WTC11 (cell line): ENCODE results near the gene PRKCE. TPM values are rescaled to one million over a fixed set of nuclear protein-coding genes. Genes with fewer than 3 reads are reported as not detected.

ENCODE experiments used
- ATAC-seq: fragments of 200-7000 bp; cut with Tn5 transposase; 2 replicates; pipeline ENCODE4 v1.10.0; 2021; ENCODE audit warnings: mild to moderate bottlenecking, moderate library complexity
- CTCF ChIA-PET: fragments of 300-600 bp; sonication (Branson Sonifier 250); formaldehyde crosslinking; loops from one replicate; lab custom pipeline; 2021; ENCODE audit warnings: antibody characterized with exemption; lab: Charles Lee
- POLR2A ChIA-PET: fragments of 350-600 bp; sonication (Branson Sonifier 250); formaldehyde crosslinking; loops from one replicate; lab custom pipeline; 2021; ENCODE audit warnings: antibody characterized with exemption; lab: Charles Lee
- DNase-seq: peaks from one replicate; pipeline ENCODE4 v3.0.0; 2021; ENCODE audit warnings: low spot score
- H3K27ac Mint-ChIP-seq: 2 replicates; pipeline ENCODE4 v1.8.0; 2021; ENCODE audit warnings: mixed read lengths
- H3K27me3 Mint-ChIP-seq: 2 replicates; pipeline ENCODE4 v1.8.0; 2021; ENCODE audit warnings: low read depth, mild to moderate bottlenecking, moderate library complexity, mixed read lengths
- H3K36me3 Mint-ChIP-seq: 2 replicates; pipeline ENCODE4 v1.8.0; 2021; ENCODE audit warnings: mixed read lengths
- H3K4me1 Mint-ChIP-seq: 2 replicates; pipeline ENCODE4 v1.8.0; 2022; ENCODE audit warnings: mixed read lengths
- H3K4me3 Mint-ChIP-seq: 2 replicates; pipeline ENCODE4 v1.8.0; 2021; ENCODE audit warnings: mild to moderate bottlenecking, moderate library complexity, mixed read lengths
- H3K9me3 Mint-ChIP-seq: 2 replicates; pipeline ENCODE4 v1.8.0; 2021; ENCODE audit warnings: mixed read lengths
- AR ChIP-seq: fragments of 250-450 bp; sonication (Bioruptor Pico); IDR thresholded peaks from 2 replicates; pipeline ENCODE4 v1.9.0; 2021; ENCODE audit warnings: mild to moderate bottlenecking
- ATF2 ChIP-seq: sonication (generic); formaldehyde crosslinking; IDR thresholded peaks from 2 replicates; pipeline ENCODE4 v1.8.1; 2022; ENCODE audit warnings: low read depth, missing genetic modification reagents, borderline replicate concordance
- CBFB ChIP-seq: sonication (generic); formaldehyde crosslinking; IDR thresholded peaks from 2 replicates; pipeline ENCODE4 v1.8.1; 2022; ENCODE audit warnings: mild to moderate bottlenecking, low read depth, missing genetic modification reagents
- CREM ChIP-seq: sonication (generic); formaldehyde crosslinking; IDR thresholded peaks from 2 replicates; pipeline ENCODE4 v1.8.1; 2022; ENCODE audit warnings: mild to moderate bottlenecking, missing genetic modification reagents, moderate library complexity
- EMX1 ChIP-seq: fragments of 250-450 bp; sonication (Bioruptor Pico); IDR thresholded peaks from 2 replicates; pipeline ENCODE4 v1.8.0; 2021; ENCODE audit warnings: mild to moderate bottlenecking
- ETV6 ChIP-seq: sonication (generic); formaldehyde crosslinking; IDR thresholded peaks from 2 replicates; pipeline ENCODE4 v1.8.1; 2022; ENCODE audit warnings: mild to moderate bottlenecking, missing genetic modification reagents
- FOXJ3 ChIP-seq: sonication (generic); formaldehyde crosslinking; IDR thresholded peaks from 2 replicates; pipeline ENCODE4 v1.9.0; 2021; ENCODE audit warnings: missing genetic modification reagents, mild to moderate bottlenecking, borderline replicate concordance
- HMGA2 ChIP-seq: fragments of 250-450 bp; sonication (Bioruptor Pico); IDR thresholded peaks from 2 replicates; pipeline ENCODE4 v1.4.0; 2021; ENCODE audit warnings: mild to moderate bottlenecking, moderate library complexity
- IRF2 ChIP-seq: sonication (generic); formaldehyde crosslinking; IDR thresholded peaks from 2 replicates; pipeline ENCODE4 v1.8.0; 2022; ENCODE audit warnings: low read depth, missing genetic modification reagents, borderline replicate concordance
- NFATC4 ChIP-seq: fragments of 250-450 bp; sonication (Bioruptor Pico); IDR thresholded peaks from 2 replicates; pipeline ENCODE4 v1.9.0; 2021; ENCODE audit warnings: mild to moderate bottlenecking
- NFE2L1 ChIP-seq: sonication (generic); formaldehyde crosslinking; IDR thresholded peaks from 2 replicates; pipeline ENCODE4 v1.8.1; 2023; ENCODE audit warnings: missing genetic modification reagents
- PREB ChIP-seq: sonication (generic); formaldehyde crosslinking; IDR thresholded peaks from 2 replicates; pipeline ENCODE4 v1.8.1; 2022; ENCODE audit warnings: mild to moderate bottlenecking, missing genetic modification reagents, moderate library complexity, borderline replicate concordance
- SP1 ChIP-seq: sonication (generic); formaldehyde crosslinking; conservative IDR thresholded peaks from 2 replicates; pipeline ENCODE4 v1.8.1; 2022; ENCODE audit warnings: missing genetic modification reagents
- ZNF232 ChIP-seq: sonication (generic); formaldehyde crosslinking; IDR thresholded peaks from 2 replicates; pipeline ENCODE4 v1.8.0; 2022; ENCODE audit warnings: mild to moderate bottlenecking, missing genetic modification reagents
- ZNF281 ChIP-seq: sonication (generic); formaldehyde crosslinking; IDR thresholded peaks from 2 replicates; pipeline ENCODE4 v1.8.0; 2023; ENCODE audit warnings: mild to moderate bottlenecking, missing genetic modification reagents
- ZNF396 ChIP-seq: fragments of 250-450 bp; sonication (Bioruptor Pico); IDR thresholded peaks from 2 replicates; pipeline ENCODE4 v1.8.0; 2021; ENCODE audit warnings: mild to moderate bottlenecking, moderate library complexity, borderline replicate concordance
- ZNF416 ChIP-seq: fragments of 250-450 bp; sonication (Bioruptor Pico); IDR thresholded peaks from 2 replicates; pipeline ENCODE4 v1.9.0; 2021; ENCODE audit warnings: mild to moderate bottlenecking, inconsistent platforms
- total RNA-seq: library from RNA; stranded (reverse); gene quantifications from 3 replicates; pipeline ENCODE4 v1.2.3, GENCODE V29; 2021
- TF ChIP-seq, protein P1 (sequence below): sonication (generic); formaldehyde crosslinking; IDR thresholded peaks from 2 replicates; pipeline ENCODE4 v1.8.1; 2023; ENCODE audit warnings: mild to moderate bottlenecking, missing genetic modification reagents
- TF ChIP-seq, protein P2 (sequence below): sonication (generic); formaldehyde crosslinking; IDR thresholded peaks from 2 replicates; pipeline ENCODE4 v1.8.1; 2023; ENCODE audit warnings: mild to moderate bottlenecking, missing genetic modification reagents, moderate library complexity
- TF ChIP-seq, protein P3 (sequence below): fragments of 250-450 bp; sonication (Bioruptor Pico); IDR thresholded peaks from 2 replicates; pipeline ENCODE4 v1.9.0; 2021; ENCODE audit warnings: mild to moderate bottlenecking
- TF ChIP-seq, protein P4 (sequence below): sonication (generic); formaldehyde crosslinking; conservative IDR thresholded peaks from 2 replicates; pipeline ENCODE4 v1.8.1; 2023; ENCODE audit warnings: mild to moderate bottlenecking, low read depth, missing genetic modification reagents, moderate library complexity

Gene PRKCE
- total RNA-seq, 1 experiment from 2014 or later: 5.8 TPM

GRCh38 chr2:46135958-46136357 lies 484.5 kb downstream of the PRKCE start:
- ChIA-PET POLR2A (no interaction called here), CTCF (no interaction called here)
- ATAC-seq (no peak), DNase-seq (no peak)
- Mint-ChIP-seq H3K4me1 (peaks cover 11% of the 10 kb centered on the region), H3K4me3 (no peak overlapping the region), H3K36me3 (no peaks in the 10 kb centered on the region), H3K27me3 (no peaks in the 10 kb centered on the region), H3K27ac (no peak overlapping the region), H3K9me3 (0 out of 2 replicates have a peak, but pooled peaks cover 5% of the 10 kb centered on the region)
- no peak for TF ChIP-seq SP1 (CRISPR knock-in tag)
- TF ChIP-seq NFATC4 (CRISPR knock-in tag): no peak
- no peak for TF ChIP-seq EMX1 (CRISPR knock-in tag)
- no peak for TF ChIP-seq CBFB (CRISPR knock-in tag)

DNA sequence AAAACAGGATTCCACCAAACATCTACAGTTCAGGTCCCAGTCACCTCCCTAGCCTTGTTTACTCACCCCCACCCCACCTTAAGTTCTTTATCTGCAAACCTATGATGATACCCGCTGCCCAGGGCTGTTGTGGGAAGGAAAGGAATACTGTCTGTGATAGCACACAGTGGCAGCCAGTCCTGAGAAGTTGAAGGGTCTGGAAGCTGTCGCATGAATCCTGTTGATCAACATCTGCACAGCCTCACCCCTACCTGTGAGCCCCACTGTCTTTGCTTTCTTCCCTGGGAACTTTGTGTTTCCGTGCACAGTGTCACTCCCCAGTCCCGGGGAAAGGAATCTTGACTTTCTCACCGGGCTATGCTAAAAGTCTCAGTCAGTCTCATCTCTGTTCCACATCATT lies 485.0 kb downstream of the PRKCE start:
- H3K27me3 Mint-ChIP-seq: no peaks in the 10 kb centered on the region
- 0 out of 2 replicates have a peak, but pooled peaks cover 5% of the 10 kb centered on the region for H3K9me3 Mint-ChIP-seq
- H3K4me3 Mint-ChIP-seq: no peak overlapping the region
- no peak for ATAC-seq
- no peak for DNase-seq
- H3K4me1 Mint-ChIP-seq: peaks cover 11% of the 10 kb centered on the region
- ChIA-PET POLR2A (no interaction called here), CTCF (no interaction called here)
- no peak overlapping the region for H3K27ac Mint-ChIP-seq
- H3K36me3 Mint-ChIP-seq: no peaks in the 10 kb centered on the region
- TF ChIP-seq, protein P1, sequence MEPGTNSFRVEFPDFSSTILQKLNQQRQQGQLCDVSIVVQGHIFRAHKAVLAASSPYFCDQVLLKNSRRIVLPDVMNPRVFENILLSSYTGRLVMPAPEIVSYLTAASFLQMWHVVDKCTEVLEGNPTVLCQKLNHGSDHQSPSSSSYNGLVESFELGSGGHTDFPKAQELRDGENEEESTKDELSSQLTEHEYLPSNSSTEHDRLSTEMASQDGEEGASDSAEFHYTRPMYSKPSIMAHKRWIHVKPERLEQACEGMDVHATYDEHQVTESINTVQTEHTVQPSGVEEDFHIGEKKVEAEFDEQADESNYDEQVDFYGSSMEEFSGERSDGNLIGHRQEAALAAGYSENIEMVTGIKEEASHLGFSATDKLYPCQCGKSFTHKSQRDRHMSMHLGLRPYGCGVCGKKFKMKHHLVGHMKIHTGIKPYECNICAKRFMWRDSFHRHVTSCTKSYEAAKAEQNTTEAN: no peak
- no peak for TF ChIP-seq PREB (CRISPR knock-in tag)
- TF ChIP-seq FOXJ3 (CRISPR knock-in tag): no peak
- no peak for TF ChIP-seq ATF2 (CRISPR knock-in tag)
- no peak for TF ChIP-seq ETV6 (CRISPR knock-in tag)
- TF ChIP-seq, protein P2, sequence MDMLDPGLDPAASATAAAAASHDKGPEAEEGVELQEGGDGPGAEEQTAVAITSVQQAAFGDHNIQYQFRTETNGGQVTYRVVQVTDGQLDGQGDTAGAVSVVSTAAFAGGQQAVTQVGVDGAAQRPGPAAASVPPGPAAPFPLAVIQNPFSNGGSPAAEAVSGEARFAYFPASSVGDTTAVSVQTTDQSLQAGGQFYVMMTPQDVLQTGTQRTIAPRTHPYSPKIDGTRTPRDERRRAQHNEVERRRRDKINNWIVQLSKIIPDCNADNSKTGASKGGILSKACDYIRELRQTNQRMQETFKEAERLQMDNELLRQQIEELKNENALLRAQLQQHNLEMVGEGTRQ (CRISPR knock-in tag): no peak
- TF ChIP-seq, protein P3, sequence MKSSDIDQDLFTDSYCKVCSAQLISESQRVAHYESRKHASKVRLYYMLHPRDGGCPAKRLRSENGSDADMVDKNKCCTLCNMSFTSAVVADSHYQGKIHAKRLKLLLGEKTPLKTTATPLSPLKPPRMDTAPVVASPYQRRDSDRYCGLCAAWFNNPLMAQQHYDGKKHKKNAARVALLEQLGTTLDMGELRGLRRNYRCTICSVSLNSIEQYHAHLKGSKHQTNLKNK (CRISPR knock-in tag): no peak
- TF ChIP-seq ZNF396 (CRISPR knock-in tag): no peak
- no peak for TF ChIP-seq ZNF232 (CRISPR knock-in tag)
- TF ChIP-seq ZNF281 (CRISPR knock-in tag): no peak
- TF ChIP-seq NFE2L1 (CRISPR knock-in tag): no peak
- no peak for TF ChIP-seq ZNF416 (CRISPR knock-in tag)
- no peak for TF ChIP-seq IRF2 (CRISPR knock-in tag)
- TF ChIP-seq, protein P4, sequence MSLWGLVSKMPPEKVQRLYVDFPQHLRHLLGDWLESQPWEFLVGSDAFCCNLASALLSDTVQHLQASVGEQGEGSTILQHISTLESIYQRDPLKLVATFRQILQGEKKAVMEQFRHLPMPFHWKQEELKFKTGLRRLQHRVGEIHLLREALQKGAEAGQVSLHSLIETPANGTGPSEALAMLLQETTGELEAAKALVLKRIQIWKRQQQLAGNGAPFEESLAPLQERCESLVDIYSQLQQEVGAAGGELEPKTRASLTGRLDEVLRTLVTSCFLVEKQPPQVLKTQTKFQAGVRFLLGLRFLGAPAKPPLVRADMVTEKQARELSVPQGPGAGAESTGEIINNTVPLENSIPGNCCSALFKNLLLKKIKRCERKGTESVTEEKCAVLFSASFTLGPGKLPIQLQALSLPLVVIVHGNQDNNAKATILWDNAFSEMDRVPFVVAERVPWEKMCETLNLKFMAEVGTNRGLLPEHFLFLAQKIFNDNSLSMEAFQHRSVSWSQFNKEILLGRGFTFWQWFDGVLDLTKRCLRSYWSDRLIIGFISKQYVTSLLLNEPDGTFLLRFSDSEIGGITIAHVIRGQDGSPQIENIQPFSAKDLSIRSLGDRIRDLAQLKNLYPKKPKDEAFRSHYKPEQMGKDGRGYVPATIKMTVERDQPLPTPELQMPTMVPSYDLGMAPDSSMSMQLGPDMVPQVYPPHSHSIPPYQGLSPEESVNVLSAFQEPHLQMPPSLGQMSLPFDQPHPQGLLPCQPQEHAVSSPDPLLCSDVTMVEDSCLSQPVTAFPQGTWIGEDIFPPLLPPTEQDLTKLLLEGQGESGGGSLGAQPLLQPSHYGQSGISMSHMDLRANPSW: no peak
- TF ChIP-seq CREM (CRISPR knock-in tag): no peak
- no peak for TF ChIP-seq HMGA2
- TF ChIP-seq AR (CRISPR knock-in tag): no peak
